Adrenal gland (tissue), 12 donors: ENCODE data around the gene DEF6. TPM values are rescaled to one million over a fixed set of nuclear protein-coding genes. Genes with fewer than 3 reads are reported as not detected.

Experiments used
- DNase-seq, 7 donors: peaks; one replicate each; pipeline ENCODE4 v3.0.0-alpha.2; 2019 to 2020
- H3K27ac ChIP-seq, 5 donors: fragments of 200-600 bp; sonication (generic) in 4 of 5; 1 replicate in 3 of 5; 2 replicates in 2 of 5; pipeline versions ENCODE4 v1.5.1 to v1.8.0; 2016 to 2020; ENCODE audit warnings: mild to moderate bottlenecking in 1 of 5
- H3K27me3 ChIP-seq: fragments of 200-600 bp; 2 replicates; pipeline ENCODE4 v1.8.0; 2021
- H3K36me3 ChIP-seq, 2 donors: fragments of 200-600 bp; replicated peaks in 1 of 2; 1 replicate in 1 of 2; 2 replicates in 1 of 2; pipeline versions ENCODE4 v1.5.1 to v1.8.0; 2018 to 2022
- H3K4me1 ChIP-seq, 2 donors: fragments of 200-600 bp; replicated peaks in 1 of 2; 1 replicate in 1 of 2; 2 replicates in 1 of 2; pipeline versions ENCODE4 v1.5.1 to v1.8.0; 2018 to 2021
- H3K4me3 ChIP-seq, 4 donors: fragments of 200-600 bp; sonication (generic) in 3 of 4; one replicate each; pipeline ENCODE4 v1.5.1; 2016 to 2018
- H3K9me3 ChIP-seq, 3 donors: fragments of 200-600 bp; sonication (generic) in 1 of 3; replicated peaks in 1 of 3; 1 replicate in 2 of 3; 2 replicates in 1 of 3; pipeline versions ENCODE4 v1.5.1 to v1.8.0; 2016 to 2021
- CTCF ChIP-seq, 6 experiments: fragments of 450-650 bp in 4 of 6; fragments of 200-600 bp in 2 of 6; sonication (generic) in 1 of 6; IDR thresholded peaks; 1 replicate in 5 of 6; 2 replicates in 1 of 6; pipeline versions ENCODE4 v1.5.1 to v1.8.0; 2016 to 2021; ENCODE audit warnings: antibody characterized with exemption in 6 of 6, mild to moderate bottlenecking in 2 of 6, moderate library complexity in 1 of 6
- POLR2A ChIP-seq, 2 donors: fragments of 450-650 bp; IDR thresholded peaks; one replicate each; pipeline ENCODE4 v1.6.1; 2017; ENCODE audit warnings: antibody characterized with exemption in 2 of 2, mild to moderate bottlenecking in 2 of 2, moderate library complexity in 1 of 2
- WGBS, 4 donors: extraction: QIAGEN DNeasy Blood & Tissue Kit in 2 of 4; methylation state at CpG; one replicate each; pipeline versions ENCODE4 v1.1.5 to v1.1.7; 2013 to 2017; 5-methylcytosine and 5-hydroxymethylcytosine counted together
- intact Hi-C, 2 donors: fragments of 100-400 bp; cut with DNase I; formaldehyde crosslinking; loops; one replicate each; pipeline versions ENCODE4 v1.14.1 to v1.15.0; 2022 to 2023
- polyA plus RNA-seq, 3 donors: library from polyadenylated mRNA; stranded (reverse); fragments of 200-250 nt in 2 of 3; fragments of 350-450 nt in 1 of 3; fragmentation: Illumina TruSeq in 1 of 3; extraction: RNeasy Lipid Tissue Mini Kit (QIAGEN cat#74804) in 1 of 3; gene quantifications; one replicate each; pipeline ENCODE4 v1.2.3, GENCODE V29; 2013 to 2014
- total RNA-seq, 9 donors: library from RNA; depleted of rRNA in 4 of 9; stranded (reverse); fragments of >200 nt in 4 of 9; fragments of 120-200 nt in 1 of 9; fragmentation: NEBNext Ultra II Directional in 1 of 9; extraction: Animal tissue kit (Norgen Biotek cat#: 25700) in 1 of 9; gene quantifications; one replicate each; pipeline versions ENCODE4 v1.1.0 to v1.2.4, GENCODE V29; 2013 to 2023
- donor health status: healthy with polysubstance abuse.
- donor health status: Bipolar disorder and iron deficiency.
- donor health status: DM: yes; HTN: yes; CAD: no.
- donor health status: DM: no; HTN: no; CAD: no.
- donor health status: DM: no; HTN: no; CAD: no.
- donor health status: DM: yes; HTN: yes; CAD: no.

The DEF6 gene
- total and polyA plus RNA-seq, 12 donors, result 1.6 to 26.1 (median 6.1) TPM

DNA sequence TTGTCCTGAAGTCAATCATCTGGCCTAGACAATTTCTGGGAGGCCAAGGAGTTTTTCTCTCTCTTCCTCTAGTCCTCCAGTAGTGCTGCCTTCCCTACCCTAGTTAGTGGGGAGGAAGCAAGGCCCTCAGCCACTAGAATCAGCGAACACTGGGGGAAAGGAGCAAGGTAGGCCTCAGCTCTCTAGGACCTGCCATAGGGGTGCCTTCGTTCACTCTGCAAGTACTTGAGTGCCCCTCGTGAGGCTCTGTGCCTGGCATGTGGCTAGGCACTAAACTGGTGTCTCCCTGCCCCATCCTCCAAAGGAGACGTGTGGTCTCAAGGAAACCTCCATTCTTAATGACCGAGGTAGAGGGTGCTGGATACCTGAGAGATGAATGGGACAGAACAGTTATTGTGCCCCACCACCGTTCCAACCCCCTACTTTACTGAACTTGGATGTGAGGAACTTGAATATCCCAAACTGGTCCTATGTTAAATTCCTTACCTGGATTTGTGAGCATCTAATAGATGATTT lies 1.1 kb downstream of the DEF6 start:
- Histone ChIP-seq H3K27ac (peak overlapping the region in 1 of 5 donors; percentile 85), H3K27me3 (no peaks in the 10 kb centered on the region), H3K4me1 (peaks cover 0 to 6% of the 10 kb centered on the region in 2 donors), H3K9me3 (no peaks in the 10 kb centered on the region), H3K4me3 (peak overlapping the region in 1 of 4 donors; percentile 38), H3K36me3 (peaks cover 0 to 21% of the 10 kb centered on the region in 2 donors)
- 82 to 88% (median 86%) methylated on average over 5 to 6 of the region's 6 CpGs for WGBS, 4 donors
- TF ChIP-seq POLR2A (IDR thresholded peaks at IDR 0.05) (no peak), CTCF (IDR thresholded peaks at IDR 0.05) (no peak)
- intact Hi-C loops, result no loop called here
- no peak for DNase-seq

DNA sequence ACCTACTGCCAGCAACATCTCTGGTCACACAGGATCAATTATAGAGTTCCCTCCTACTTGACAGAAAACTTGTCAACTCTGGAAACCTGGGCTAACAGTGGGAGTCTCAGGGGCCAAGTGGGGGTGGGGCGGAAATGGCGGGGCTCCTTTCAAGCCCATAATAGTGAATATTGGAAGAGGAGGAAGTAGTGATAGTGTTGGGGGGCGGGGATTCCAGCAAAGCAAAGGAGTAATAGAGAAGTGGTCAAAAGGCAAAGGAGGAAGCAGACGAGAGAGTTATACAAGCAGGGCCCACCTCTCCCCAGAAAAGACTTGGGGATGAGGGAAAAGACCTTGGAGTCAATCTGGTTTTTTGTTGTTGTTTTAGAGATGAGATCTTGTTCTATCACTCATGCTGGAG lies 2.1 kb downstream of the DEF6 start:
- Histone ChIP-seq H3K4me1 (peaks cover 0 to 6% of the 10 kb centered on the region in 2 donors), H3K27ac (peak overlapping the region in 2 of 5 donors; percentile 21 to 61)
- peak in 2 of 7 donors; percentile 45 to 46 for DNase-seq

DNA sequence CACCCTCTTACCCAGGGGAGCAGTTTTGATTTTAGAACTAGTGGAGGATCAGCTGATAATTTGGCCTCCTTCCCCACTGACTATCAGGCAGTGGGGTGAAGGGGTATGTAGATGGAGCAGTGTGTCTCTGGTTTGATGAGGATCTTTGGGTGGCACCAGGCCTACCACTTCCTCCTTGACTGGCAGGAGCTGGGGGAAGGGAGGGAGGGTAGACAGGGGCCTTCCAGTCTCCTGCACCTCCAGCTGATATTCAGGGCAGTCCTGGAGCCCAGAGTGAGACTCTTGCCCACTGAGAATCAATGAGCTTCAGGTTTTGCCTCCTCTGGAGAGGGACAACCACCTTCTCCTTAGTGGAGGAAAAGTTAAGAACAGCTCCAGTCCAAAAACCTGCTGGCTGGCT lies 3.2 kb downstream of the DEF6 start:
- Histone ChIP-seq H3K27ac (peak overlapping the region in 1 of 5 donors; percentile 61), H3K27me3 (no peaks in the 10 kb centered on the region), H3K4me3 (no peak overlapping the region), H3K4me1 (peaks cover 0 to 6% of the 10 kb centered on the region in 2 donors), H3K36me3 (peaks cover 0 to 3% of the 10 kb centered on the region in 2 donors), H3K9me3 (no peaks in the 10 kb centered on the region)
- DNase-seq, result no peak
- no peak for TF ChIP-seq POLR2A (IDR thresholded peaks at IDR 0.05)
- no peak for TF ChIP-seq CTCF (IDR thresholded peaks at IDR 0.05)
- intact Hi-C loops, result no loop called here

More for the DNA sequence above, 2.1 kb downstream of the DEF6 start:
- intact Hi-C loops, result no loop called here
- Histone ChIP-seq H3K9me3 (no peaks in the 10 kb centered on the region), H3K27me3 (no peaks in the 10 kb centered on the region), H3K4me3 (no peak overlapping the region), H3K36me3 (peaks cover 0 to 15% of the 10 kb centered on the region in 2 donors)
- WGBS, 4 donors, result 58 to 87% (median 79%) methylated on average over 4 of the region's 4 CpGs
- TF ChIP-seq CTCF (IDR thresholded peaks at IDR 0.05) (no peak), POLR2A (IDR thresholded peaks at IDR 0.05) (no peak)

- TF ChIP-seq POLR2A (IDR thresholded peaks at IDR 0.05) (no peak), CTCF (IDR thresholded peaks at IDR 0.05) (no peak)
- no peaks in the 10 kb centered on the region for H3K36me3 ChIP-seq
- no peaks in the 10 kb centered on the region for H3K4me1 ChIP-seq
- no peaks in the 10 kb centered on the region for H3K9me3 ChIP-seq
- peak overlapping the region in 2 of 5 donors; percentile 12 to 36 for H3K27ac ChIP-seq
- intact Hi-C loops, result no loop called here
- no peak overlapping the region for H3K4me3 ChIP-seq
- 43 to 58% (median 48%) methylated on average over 5 to 6 of the region's 6 CpGs for WGBS, 4 donors
- H3K27me3 ChIP-seq, result no peaks in the 10 kb centered on the region
- peak in 5 of 7 donors; percentile 32 to 65 (median 44) for DNase-seq
These were observed 5.1 kb downstream of the DEF6 start for GRCh38 chr6:35302604-35303241.
